Stimulated activated CD8-positive, alpha-beta memory T cell treated with anti-CD3 and anti-CD28 coated beads, Interleukin-4, amount 100 ng/mL, for 24 hours (primary cell): Measurements from ENCODE around the gene CCT7.

Experiments
- DNase-seq: peaks from one replicate; pipeline ENCODE4 v3.0.0-alpha.2; 2020; ENCODE audit warnings: low read depth

Gene CCT7

GRCh38 chr2:73268830-73269685 is 35.0 kb downstream of the CCT7 start:
- DNase-seq: peak; percentile 60

GRCh38 chr2:73269686-73270465 is 35.8 kb downstream of the CCT7 start:
- DNase-seq: no peak

- no peak for DNase-seq
These were observed 38.2 kb downstream of the CCT7 start for GRCh38 chr2:73272270-73272669.

- no peak for DNase-seq
These were observed 45.7 kb downstream of the CCT7 start for GRCh38 chr2:73279852-73280251.

GRCh38 chr2:73281244-73281643 is 47.1 kb downstream of the CCT7 start:
- no peak for DNase-seq

- DNase-seq: no peak
These were observed 48.9 kb downstream of the CCT7 start for GRCh38 chr2:73282924-73283544.

- no peak for DNase-seq
These were observed 49.6 kb downstream of the CCT7 start for GRCh38 chr2:73283545-73284295.

- peak; percentile 73 for DNase-seq
These were observed 50.4 kb downstream of the CCT7 start, which contains the start of gene FBXO41 for GRCh38 chr2:73284296-73285158. Gene FBXO41 (minus strand): TSS chr2:73284478. CDS start chr2:73269630, 14,848 bp downstream.

GRCh38 chr2:73285159-73285739 is 51.1 kb downstream of the CCT7 start:
- DNase-seq: no peak

GRCh38 chr2:73286134-73286655 is 52.1 kb downstream of the CCT7 start:
- DNase-seq: no peak

GRCh38 chr2:73289304-73289703 is 55.2 kb downstream of the CCT7 start:
- no peak for DNase-seq

GRCh38 chr2:73290049-73290839 is 56.1 kb downstream of the CCT7 start:
- DNase-seq: no peak

GRCh38 chr2:73291093-73291460 is 57.0 kb downstream of the CCT7 start:
- DNase-seq: no peak

- no peak for DNase-seq
These were observed 57.6 kb downstream of the CCT7 start for GRCh38 chr2:73291461-73292315.

- DNase-seq: no peak
These were observed 58.3 kb downstream of the CCT7 start for GRCh38 chr2:73292316-73292905.

- DNase-seq: no peak
These were observed 58.9 kb downstream of the CCT7 start for GRCh38 chr2:73292906-73293533.

- peak; percentile 79 for DNase-seq
These were observed 59.5 kb downstream of the CCT7 start, which contains the start of gene EGR4 for GRCh38 chr2:73293534-73294171. Gene EGR4 (minus strand): TSS chr2:73293548. CDS start chr2:73293317, 231 bp downstream.
